ENCODE results near the gene VAMP7. TPM values are rescaled to one million over a fixed set of nuclear protein-coding genes. Genes with fewer than 3 reads are reported as not detected.
A peak's percentile ranks its signal among the peaks of the same experiment; 100 is the strongest.
"Not testable (repeated sequence)": the region's sequence is repeated elsewhere in the genome, so short reads cannot be mapped to it uniquely, and the experiment has no call there.

VAMP7 gene
- polyA plus RNA-seq, 10 donors, result 23.7 to 29.2 (median 26.7) TPM

DNA sequence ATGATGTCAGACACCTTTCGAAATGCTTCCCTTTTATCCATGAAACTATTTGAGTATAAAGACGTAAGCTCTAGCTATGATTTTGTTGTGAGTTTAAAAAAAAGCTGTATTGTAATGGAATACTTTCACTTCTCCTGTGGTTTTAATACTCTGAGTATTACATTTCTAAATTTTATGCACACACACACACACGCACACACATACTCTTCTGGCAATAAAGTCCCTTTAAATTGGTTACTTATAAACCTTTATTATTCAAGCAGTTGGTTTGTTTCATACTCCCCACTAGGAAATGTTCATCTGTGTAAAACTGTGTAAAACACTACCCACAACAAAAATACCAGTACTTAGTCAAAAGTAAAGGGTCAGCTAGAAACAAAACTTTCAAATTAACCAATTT lies 18.2 kb downstream of the VAMP7 start:
- no peak for DNase-seq

DNA sequence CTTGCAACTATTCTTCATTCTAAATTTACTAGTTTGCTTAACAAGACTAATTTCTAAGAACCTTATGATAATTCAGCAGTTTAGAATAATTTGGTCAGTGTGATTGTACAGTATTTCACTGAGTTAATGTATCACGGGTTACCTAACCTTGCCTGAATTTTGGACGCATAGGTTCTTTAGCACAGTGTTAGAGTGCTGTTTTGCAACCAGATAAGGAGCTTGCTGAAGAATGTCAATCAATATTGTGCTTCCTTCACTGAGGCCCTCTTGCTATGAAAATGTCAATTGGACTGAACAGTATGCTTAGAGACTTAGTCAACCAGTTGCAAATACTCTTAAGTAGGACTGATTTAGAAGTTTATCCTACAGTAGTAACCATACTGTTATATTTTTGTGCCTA lies 19.6 kb downstream of the VAMP7 start:
- DNase-seq, result no peak

DNA sequence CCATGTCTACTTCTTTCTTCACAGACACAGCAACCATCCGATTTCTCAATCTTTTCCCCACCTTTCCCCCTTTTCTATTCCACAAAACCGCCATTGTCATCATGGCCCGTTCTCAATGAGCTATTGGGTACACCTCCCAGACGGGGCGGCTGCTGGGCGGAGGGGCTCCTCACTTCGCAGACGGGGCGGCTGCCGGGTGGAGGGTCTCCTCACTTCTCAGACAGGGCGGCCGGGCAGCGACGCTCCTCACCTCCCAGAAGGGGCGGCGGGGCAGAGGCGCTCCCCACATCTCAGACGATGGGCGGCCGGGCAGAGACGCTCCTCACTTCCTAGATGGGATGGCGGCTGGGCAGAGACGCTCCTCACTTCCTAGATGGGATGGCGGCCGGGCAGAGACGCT lies 26.5 kb downstream of the VAMP7 start:
- DNase-seq, result not testable (repeated sequence)

- no peak for DNase-seq
These were observed 42.1 kb downstream of the VAMP7 start for GRCh38 chrX:155923200-155923599.

GRCh38 chrX:155930852-155931618 lies 49.9 kb downstream of the VAMP7 start:
- not testable (repeated sequence) for DNase-seq

DNA sequence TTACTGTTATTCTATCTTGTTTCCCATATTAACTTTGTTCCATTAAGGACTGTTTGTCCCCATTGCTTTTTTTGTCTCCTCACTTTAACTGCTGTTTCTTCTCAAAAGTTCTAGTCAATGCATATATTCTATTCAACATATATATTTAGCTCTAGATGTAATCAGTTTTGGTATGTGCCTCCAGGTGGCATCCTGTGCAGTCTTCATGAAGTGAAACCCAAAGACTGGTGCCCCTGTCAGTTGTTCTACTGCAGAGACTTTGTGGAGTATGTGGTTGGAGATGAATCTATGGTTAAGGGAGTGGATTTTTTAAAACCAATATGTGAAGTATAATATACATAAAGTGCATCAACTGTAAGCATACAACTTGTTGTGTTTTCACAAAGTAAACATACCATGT lies 57.0 kb downstream of the VAMP7 start:
- no peak for DNase-seq

- no peak for DNase-seq
These were observed 68.0 kb downstream of the VAMP7 start for GRCh38 chrX:155949098-155949497.

DNA sequence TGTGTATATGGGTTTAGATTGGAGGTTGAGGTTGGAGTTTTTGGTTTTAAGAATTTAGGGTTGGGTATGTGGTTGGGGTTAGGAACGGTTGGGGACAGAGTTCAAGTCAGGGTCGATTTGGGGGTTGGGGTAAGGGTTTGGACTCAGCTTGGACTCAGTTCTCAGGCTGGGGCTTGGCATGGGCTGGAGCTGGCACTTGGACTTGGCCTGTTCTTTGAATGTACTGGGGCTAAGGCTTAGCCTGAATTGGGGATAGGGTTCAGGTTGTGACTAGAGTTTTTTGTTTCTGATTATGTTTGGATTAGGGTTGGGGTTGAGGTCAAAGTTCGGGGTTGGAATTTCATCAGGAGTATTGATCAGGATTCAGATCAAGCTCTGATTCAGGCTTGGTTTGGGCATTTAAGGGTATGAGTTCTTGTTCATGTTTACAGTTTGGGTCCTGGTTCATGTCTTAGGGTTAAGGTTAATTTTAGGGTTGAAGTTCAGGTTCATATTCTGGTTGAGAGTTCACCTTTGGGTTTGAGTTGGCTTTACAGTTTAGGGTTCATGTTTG lies 70.2 kb downstream of the VAMP7 start:
- no peak for DNase-seq

DNA sequence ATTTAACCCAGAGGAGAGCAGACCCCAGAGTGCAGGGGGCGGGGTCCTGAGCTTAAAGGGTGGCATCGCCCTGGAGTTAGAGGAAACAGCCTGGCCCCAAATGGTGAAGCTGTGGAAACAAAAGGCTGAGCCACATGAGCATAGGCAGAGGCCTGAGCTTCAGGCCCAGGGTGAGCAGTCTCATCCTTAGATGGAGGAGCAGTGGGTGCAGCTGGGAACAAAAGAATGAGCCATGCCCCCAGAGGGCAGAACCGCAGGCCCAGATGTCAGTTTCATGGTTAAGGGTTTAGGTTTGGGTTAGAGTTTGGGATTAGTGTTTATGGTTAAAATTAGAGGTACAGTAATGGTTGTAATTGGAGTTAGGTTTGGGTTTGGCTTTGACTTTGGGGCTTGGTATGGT lies 71.9 kb downstream of the VAMP7 start:
- no peak for DNase-seq

DNA sequence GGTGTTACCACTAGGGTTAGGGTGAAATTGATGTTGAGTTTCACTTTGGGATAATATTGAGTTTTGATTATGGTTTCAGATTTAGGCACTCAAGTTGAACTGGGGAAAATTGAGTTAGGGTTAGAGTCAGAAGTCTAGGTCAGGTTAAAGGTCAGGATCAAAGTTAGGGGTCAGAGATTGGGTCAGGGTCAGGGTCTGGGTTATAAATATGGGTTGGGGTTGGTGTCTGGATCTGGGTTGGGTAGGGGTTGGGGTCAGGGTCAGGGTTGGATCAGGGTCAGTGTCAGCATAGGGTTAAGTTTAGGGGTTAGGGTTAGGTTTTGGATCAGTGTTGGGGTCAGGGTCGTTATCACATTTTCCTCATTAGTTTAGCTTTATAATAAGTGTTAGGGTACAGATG lies 73.6 kb downstream of the VAMP7 start:
- DNase-seq, result no peak

- DNase-seq, result peak in 1 of 3 donors; percentile 2
These were observed 75.0 kb downstream of the VAMP7 start for GRCh38 chrX:155956099-155956498.

- DNase-seq, result no peak
These were observed 75.5 kb downstream of the VAMP7 start for GRCh38 chrX:155956649-155957048.

DNA sequence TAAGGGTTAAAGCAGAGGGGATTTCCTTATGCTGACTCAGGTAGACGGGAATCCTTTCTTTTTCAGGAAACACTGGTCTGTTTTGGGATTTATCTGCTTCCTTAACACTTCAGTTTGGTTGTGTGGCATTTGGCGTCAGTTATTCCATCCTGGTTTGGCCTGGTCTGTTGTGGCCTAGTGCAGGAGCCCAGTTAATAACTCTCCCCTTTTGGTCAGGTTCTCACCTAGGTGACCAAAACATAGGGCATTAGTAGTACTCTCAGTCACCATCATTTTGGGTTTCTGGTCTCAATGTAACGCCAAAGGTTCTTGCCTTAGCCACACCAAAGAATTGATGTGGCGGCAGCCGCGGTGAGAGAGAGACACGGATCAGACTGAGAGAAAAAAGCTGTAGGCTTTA lies 76.7 kb downstream of the VAMP7 start:
- no peak for DNase-seq

DNA sequence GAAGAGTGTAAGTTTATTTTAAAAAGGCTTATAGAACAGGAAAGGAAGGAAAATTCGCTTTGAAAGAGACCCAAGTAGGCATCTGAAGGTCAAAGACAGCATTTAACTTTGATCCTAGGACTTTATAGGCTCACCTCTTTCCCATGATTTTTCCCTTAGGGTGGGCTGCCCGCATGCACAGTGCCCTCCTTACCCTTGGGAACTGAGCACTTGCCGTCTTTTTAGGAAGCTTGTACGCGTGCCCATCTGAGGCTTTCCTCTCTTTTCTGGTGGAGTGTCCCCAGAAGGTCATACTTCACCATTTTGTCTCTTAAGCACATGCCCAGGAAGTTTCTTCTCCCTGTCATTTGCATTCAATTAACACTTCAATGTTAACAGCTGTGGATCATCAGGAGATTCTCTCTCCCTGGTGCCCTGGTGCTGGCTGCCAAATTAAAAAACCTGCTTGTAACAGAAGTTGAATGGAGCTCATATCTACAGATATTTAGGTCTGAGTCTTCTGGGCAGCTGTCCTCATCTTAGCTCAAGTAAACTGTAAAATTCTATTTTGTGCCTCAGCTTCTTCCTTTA lies 78.0 kb downstream of the VAMP7 start:
- DNase-seq, result no peak

- no peak for DNase-seq
These were observed 81.8 kb downstream of the VAMP7 start for GRCh38 chrX:155962906-155963305.

DNA sequence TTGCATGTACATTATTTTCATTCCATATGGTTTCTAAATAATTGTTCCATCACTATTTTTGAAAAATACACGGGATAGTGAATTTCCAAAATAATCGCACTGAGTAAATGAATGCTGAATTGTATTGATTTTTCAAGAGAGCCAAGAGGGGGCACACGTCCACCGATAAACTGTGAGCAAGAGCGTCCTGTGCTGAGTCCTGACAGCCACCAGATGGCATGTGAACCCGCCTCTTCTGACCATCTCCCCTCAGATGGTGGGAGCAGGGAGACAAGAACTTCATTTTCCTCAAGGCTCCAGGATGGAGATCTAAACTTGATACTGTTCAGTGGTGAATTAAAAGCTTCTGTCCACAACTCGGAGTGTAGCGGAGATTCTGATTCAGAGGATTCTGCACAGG lies 85.7 kb downstream of the VAMP7 start:
- no peak for DNase-seq

GRCh38 chrX:155967653-155968325 lies 86.6 kb downstream of the VAMP7 start:
- no peak for DNase-seq

GRCh38 chrX:155968326-155968661 lies 87.1 kb downstream of the VAMP7 start:
- no peak for DNase-seq

- no peak for DNase-seq
These were observed 87.6 kb downstream of the VAMP7 start for GRCh38 chrX:155968791-155969190.

- not testable (repeated sequence) for DNase-seq
These were observed 90.5 kb downstream of the VAMP7 start for GRCh38 chrX:155971658-155972057.

GRCh38 chrX:155972241-155972640 lies 91.1 kb downstream of the VAMP7 start:
- DNase-seq, result not testable (repeated sequence)

- no peak for DNase-seq
These were observed 102.2 kb downstream of the VAMP7 start for GRCh38 chrX:155983326-155983725.

DNA sequence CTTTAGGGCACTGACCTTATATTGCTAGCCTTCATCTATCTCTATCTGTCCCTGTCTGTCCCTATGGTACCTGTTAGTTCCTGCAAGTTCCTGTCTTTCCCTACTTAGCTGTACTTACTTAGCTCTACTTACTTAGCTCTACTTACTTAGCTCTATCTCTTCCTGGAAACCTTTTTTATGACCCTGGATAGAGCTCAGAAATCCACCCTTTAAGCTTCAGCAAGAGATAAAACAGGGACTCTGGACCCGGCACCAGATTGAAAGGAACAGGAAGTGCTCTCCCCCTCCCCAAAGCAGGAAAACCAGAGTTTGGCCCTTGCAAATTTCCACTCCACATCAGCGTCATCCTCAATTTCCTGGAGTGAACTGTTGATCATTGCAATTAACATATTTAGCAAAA lies 104.1 kb downstream of the VAMP7 start:
- no peak for DNase-seq
